Left ventricle myocardium inferior (tissue), 1 donor: ENCODE data around the gene CASP14. TPM values are rescaled to one million over a fixed set of nuclear protein-coding genes. Genes with fewer than 3 reads are reported as not detected.

Experiments
- DNase-seq: peaks from one replicate; pipeline ENCODE4 v3.0.0-alpha.2; 2020
- H3K27ac ChIP-seq: fragments of 200-600 bp; replicated peaks from 2 replicates; pipeline ENCODE4 v1.8.0; 2021
- H3K27me3 ChIP-seq: fragments of 200-600 bp; 2 replicates; pipeline ENCODE4 v1.8.0; 2021; ENCODE audit warnings: low read depth
- H3K36me3 ChIP-seq: fragments of 200-600 bp; 2 replicates; pipeline ENCODE4 v1.8.0; 2021
- H3K4me1 ChIP-seq: fragments of 200-600 bp; 2 replicates; pipeline ENCODE4 v1.8.0; 2021
- H3K4me3 ChIP-seq: fragments of 200-600 bp; 2 replicates; pipeline ENCODE4 v1.8.0; 2021; ENCODE audit warnings: mild to moderate bottlenecking, moderate library complexity
- H3K9me3 ChIP-seq: fragments of 200-600 bp; replicated peaks from 2 replicates; pipeline ENCODE4 v1.8.0; 2021
- intact Hi-C: fragments of 100-400 bp; cut with micrococcal nuclease; formaldehyde crosslinking; loops from one replicate; pipeline ENCODE4 v1.11.0; 2022
- total RNA-seq: library from RNA; stranded (reverse); fragmentation: NEBNext Ultra II Directional; extraction: Animal tissue kit (Norgen Biotek cat#: 25700); gene quantifications from one replicate; pipeline ENCODE4 v1.2.1, GENCODE V29; 2021
- TF ChIP-seq, protein P1 (sequence below): fragments of 200-600 bp; IDR thresholded peaks from 2 replicates; pipeline ENCODE4 v1.8.0; 2021; ENCODE audit warnings: antibody characterized with exemption, mild to moderate bottlenecking, borderline replicate concordance
- donor health status: DM: no; HTN: yes; CAD: no; lungs with severe emphysema.

Gene CASP14
- total RNA-seq, 1 donor from 2014 or later, result not detected

DNA sequence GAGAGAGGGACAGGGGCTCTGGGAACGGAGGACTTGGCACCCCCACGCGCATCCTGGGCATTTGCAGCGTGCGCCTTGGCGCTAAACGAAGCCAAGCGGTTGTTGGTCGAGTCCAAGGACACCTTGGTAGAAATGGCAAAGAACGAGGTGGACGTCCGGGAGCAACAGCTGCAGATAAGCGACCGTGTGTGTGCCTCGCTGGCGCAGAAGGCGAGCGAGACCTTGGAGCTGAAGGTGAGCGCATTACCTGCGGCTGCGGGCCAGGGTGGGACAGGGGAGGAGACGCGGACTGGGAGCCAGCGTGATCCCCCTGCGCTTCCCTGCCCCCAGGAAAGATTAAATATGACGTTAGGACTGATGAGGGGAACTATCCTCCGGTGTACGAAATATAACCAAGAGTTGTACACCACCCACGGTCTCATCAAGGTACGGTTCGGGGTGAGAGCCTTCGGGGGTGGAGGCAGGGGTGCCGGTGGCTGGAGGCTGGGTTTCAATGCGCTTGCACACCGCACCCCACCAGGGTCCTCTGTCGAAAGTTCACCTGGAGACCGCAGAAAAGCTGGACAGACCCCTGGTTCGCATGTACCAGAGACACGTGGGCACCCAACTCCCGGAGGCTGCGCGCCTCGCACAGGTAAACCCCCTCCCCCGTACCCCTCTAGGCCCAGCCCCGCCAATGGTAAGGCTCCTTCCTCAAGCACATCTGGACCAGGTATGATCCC, 27.8 kb upstream of the CASP14 start:
- no peak for DNase-seq
- no peaks in the 10 kb centered on the region for H3K36me3 ChIP-seq
- peaks cover 91% of the 10 kb centered on the region for H3K27me3 ChIP-seq
- TF ChIP-seq, protein P1, sequence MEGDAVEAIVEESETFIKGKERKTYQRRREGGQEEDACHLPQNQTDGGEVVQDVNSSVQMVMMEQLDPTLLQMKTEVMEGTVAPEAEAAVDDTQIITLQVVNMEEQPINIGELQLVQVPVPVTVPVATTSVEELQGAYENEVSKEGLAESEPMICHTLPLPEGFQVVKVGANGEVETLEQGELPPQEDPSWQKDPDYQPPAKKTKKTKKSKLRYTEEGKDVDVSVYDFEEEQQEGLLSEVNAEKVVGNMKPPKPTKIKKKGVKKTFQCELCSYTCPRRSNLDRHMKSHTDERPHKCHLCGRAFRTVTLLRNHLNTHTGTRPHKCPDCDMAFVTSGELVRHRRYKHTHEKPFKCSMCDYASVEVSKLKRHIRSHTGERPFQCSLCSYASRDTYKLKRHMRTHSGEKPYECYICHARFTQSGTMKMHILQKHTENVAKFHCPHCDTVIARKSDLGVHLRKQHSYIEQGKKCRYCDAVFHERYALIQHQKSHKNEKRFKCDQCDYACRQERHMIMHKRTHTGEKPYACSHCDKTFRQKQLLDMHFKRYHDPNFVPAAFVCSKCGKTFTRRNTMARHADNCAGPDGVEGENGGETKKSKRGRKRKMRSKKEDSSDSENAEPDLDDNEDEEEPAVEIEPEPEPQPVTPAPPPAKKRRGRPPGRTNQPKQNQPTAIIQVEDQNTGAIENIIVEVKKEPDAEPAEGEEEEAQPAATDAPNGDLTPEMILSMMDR, result no peak
- no peaks in the 10 kb centered on the region for H3K4me1 ChIP-seq
- intact Hi-C loops, result no loop called here
- H3K9me3 ChIP-seq, result no peaks in the 10 kb centered on the region
- no peak overlapping the region for H3K27ac ChIP-seq
- no peak overlapping the region for H3K4me3 ChIP-seq

DNA sequence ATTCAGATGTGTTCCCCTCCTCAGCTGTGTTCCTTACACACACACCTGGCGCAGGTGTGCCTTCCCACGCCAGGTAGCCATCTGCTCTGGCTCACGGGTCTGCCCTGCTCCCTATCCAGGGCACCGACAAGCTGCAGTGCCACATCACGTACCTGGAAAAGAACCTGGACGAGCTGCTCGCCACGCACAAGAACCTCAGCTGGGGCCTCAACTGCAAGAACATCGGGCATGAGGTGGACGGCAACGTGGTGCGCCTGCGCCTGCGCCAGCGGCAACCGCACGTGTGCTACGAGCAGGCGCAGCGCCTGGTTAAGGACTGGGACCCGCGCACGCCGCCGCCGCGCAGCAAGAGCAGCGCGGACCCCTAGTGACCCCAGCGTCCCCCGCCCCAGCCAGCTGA, 26.5 kb upstream of the CASP14 start:
- Histone ChIP-seq H3K9me3 (no peaks in the 10 kb centered on the region), H3K27me3 (peaks cover 91% of the 10 kb centered on the region), H3K36me3 (no peaks in the 10 kb centered on the region), H3K27ac (no peak overlapping the region), H3K4me3 (no peak overlapping the region), H3K4me1 (no peaks in the 10 kb centered on the region)
- no peak for DNase-seq
- TF ChIP-seq, protein P1, result no peak
- intact Hi-C loops, result no loop called here

DNA sequence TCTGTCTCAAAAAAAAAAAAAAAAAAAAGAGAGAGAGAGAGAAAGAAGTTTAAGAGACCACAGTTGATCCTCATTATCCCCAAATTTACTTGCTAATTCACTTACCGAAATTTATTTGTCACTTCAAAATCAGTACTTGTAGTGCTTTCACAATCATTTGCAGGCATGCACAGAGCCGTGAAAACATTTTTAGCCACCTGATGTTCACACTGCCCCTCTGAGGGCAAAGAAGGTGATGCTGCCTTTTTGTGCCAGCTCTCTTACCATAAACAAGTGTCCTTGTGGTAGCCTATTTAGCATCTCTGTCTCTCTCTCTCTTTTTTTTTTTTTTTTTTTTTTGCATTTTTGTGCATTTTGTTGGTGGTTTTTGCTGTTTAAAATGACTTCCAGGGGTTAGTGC, 24.1 kb upstream of the CASP14 start:
- Histone ChIP-seq H3K36me3 (no peaks in the 10 kb centered on the region), H3K27me3 (peaks cover 84% of the 10 kb centered on the region)
- TF ChIP-seq, protein P1, result peak; percentile 12

DNA sequence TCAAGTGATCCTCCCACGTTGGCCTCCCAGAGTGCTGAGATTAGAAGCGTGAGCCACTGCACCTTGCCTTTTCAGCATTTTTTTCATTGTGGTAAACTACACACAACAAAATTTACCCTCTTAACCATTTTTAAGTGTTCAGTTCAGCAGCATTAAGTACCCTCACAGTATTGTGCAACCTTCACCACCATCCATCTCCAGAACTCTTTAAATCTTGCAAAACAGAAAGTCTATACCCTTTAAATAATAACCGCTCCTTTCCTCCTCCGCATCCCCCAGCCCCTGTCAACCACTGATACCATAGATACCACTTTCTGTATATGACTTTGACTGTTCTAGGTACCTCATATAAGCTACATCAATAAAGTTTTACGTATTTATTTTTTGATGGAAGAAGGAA, 20.8 kb upstream of the CASP14 start:
- Histone ChIP-seq H3K36me3 (no peaks in the 10 kb centered on the region), H3K4me3 (no peak overlapping the region), H3K9me3 (no peaks in the 10 kb centered on the region), H3K27ac (no peak overlapping the region), H3K27me3 (peaks cover 57% of the 10 kb centered on the region), H3K4me1 (no peaks in the 10 kb centered on the region)
- TF ChIP-seq, protein P1, result no peak
- intact Hi-C loops, result no loop called here
- no peak for DNase-seq

More for the DNA sequence above, 24.1 kb upstream of the CASP14 start:
- H3K4me1 ChIP-seq, result no peaks in the 10 kb centered on the region
- DNase-seq, result no peak
- no peak overlapping the region for H3K27ac ChIP-seq
- no peak overlapping the region for H3K4me3 ChIP-seq
- H3K9me3 ChIP-seq, result no peaks in the 10 kb centered on the region
- intact Hi-C loops, result no loop called here

DNA sequence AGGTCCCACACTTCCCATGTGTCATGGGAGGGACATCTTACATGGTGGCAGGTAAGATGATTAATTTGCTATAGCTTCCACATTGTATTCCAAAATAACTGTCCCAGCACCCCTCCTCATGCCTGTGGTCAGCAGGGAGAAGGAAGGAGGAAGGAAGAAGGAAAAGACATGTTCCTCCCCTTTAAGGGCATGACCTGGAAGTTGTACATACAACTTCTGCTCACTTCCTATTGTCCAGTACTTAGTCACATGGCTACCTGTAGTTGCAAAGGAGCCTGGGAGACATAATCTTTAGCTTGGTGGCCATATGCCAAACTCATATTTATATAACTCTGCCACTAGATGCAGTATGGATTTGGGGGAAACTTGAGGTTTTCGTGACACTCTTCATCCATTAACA, 17.6 kb upstream of the CASP14 start:
- no peak overlapping the region for H3K4me3 ChIP-seq
- DNase-seq, result no peak
- no peaks in the 10 kb centered on the region for H3K36me3 ChIP-seq
- no peaks in the 10 kb centered on the region for H3K9me3 ChIP-seq
- no peaks in the 10 kb centered on the region for H3K4me1 ChIP-seq
- peaks cover 61% of the 10 kb centered on the region for H3K27me3 ChIP-seq
- intact Hi-C loops, result no loop called here
- TF ChIP-seq, protein P1, result no peak
- no peak overlapping the region for H3K27ac ChIP-seq
